ENCODE measurements around the gene MTR.
"Not testable (repeated sequence)": the region's sequence is repeated elsewhere in the genome, so short reads cannot be mapped to it uniquely, and the experiment has no call there.

MTR gene

DNA sequence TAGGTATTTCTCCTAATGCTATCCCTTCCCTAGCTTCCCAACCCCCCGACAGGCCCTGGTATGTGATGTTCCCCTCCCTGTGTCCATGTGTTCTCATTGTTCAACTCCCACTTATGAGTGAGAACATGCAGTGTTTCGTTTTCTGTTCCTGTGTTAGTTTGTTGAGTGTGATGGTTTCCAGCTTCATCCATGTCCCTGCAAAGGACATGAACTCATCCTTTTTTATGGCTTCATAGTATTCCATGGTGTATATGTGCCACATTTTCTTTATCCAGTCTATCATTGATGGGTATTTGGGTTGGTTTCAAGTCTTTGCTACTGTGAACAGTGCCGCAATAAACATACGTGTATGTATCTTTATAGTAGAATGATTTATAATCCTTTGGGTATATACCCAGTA, 61.6 kb downstream of the MTR start:
- not testable (repeated sequence) for H3K27me3 ChIP-seq (ENCODE audit: control insufficient read depth, insufficient read depth, low read length); H3K4me1 ChIP-seq (ENCODE audit: control insufficient read depth, insufficient read depth, low read length); H3K9ac ChIP-seq (ENCODE audit: low read depth, low read length); H3K4me3 ChIP-seq (ENCODE audit: low read depth, low read length); H3K36me3 ChIP-seq (ENCODE audit: control insufficient read depth, insufficient read depth, low read length); H3K9me3 ChIP-seq (ENCODE audit: control insufficient read depth, insufficient read depth, low read length)

DNA sequence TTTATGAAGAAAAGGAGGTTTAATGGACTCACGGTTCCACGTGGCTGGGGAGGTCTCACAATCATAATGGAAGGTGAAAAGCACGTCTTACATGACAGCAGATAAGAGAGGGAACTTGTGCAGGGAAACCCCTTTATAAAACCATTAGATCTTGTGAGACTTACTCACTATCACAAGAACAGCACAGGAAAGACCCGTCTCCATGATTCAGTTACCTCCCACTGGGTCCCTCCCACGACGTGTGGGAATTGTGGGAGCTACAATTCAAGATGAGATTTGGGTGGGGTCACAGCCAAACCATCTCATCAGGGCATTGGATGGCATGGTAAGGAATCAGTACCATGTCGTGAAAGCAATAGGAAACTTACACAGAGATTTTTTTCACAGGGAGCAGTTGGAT, 63.1 kb downstream of the MTR start:
- no peaks in the 10 kb centered on the region for H3K36me3 ChIP-seq (ENCODE audit: control insufficient read depth, insufficient read depth, low read length)
- H3K9me3 ChIP-seq (ENCODE audit: control insufficient read depth, insufficient read depth, low read length): no peaks in the 10 kb centered on the region
- no peaks in the 10 kb centered on the region for H3K4me1 ChIP-seq (ENCODE audit: control insufficient read depth, insufficient read depth, low read length)
- H3K9ac ChIP-seq (ENCODE audit: low read depth, low read length): no peak overlapping the region
- no peak overlapping the region for H3K4me3 ChIP-seq (ENCODE audit: low read depth, low read length)
- no peaks in the 10 kb centered on the region for H3K27me3 ChIP-seq (ENCODE audit: control insufficient read depth, insufficient read depth, low read length)

DNA sequence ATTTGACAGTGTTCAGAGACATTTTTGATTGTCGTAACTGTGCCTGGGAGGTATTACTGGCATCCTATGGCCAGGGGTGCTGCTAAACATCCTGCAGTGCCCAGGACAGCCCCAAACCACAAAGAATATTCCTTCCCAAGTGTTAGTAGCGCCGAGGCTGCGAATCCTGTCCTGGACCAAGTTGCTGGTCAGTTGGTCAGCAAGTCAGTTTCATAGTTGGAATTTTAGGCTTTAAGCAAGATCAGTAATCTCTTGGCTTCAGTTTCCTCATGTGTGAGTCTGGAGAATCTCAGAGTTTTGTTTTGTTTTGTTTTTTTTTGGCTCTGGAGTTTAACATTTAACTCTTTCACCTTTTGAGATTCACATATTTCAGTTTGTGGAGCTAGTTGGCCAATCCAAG, 65.0 kb downstream of the MTR start:
- Histone ChIP-seq H3K36me3 (ENCODE audit: control insufficient read depth, insufficient read depth, low read length) (no peaks in the 10 kb centered on the region), H3K4me3 (ENCODE audit: low read depth, low read length) (no peak overlapping the region), H3K27me3 (ENCODE audit: control insufficient read depth, insufficient read depth, low read length) (no peaks in the 10 kb centered on the region), H3K9me3 (ENCODE audit: control insufficient read depth, insufficient read depth, low read length) (no peaks in the 10 kb centered on the region), H3K9ac (ENCODE audit: low read depth, low read length) (no peak overlapping the region), H3K4me1 (ENCODE audit: control insufficient read depth, insufficient read depth, low read length) (no peaks in the 10 kb centered on the region)

DNA sequence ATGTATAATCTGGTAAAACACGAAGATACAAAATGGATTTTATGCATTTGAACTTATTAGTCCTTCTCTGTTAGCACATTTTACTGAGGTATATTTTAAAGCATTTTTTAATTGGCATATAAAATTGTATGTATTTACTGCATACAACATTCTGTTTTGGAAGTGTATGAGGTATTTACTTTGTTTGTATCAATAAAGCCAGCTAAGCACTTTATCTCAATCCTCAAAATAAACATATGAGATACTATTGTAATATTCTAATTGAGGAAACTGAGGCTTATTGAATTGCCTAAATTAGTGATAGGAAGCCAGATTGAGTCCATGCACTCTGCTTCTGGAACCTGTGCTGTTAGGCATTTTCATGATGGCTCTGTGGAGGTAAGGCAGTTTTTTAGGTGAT, 65.6 kb downstream of the MTR start:
- no peak overlapping the region for H3K9ac ChIP-seq (ENCODE audit: low read depth, low read length)
- H3K4me1 ChIP-seq (ENCODE audit: control insufficient read depth, insufficient read depth, low read length): no peaks in the 10 kb centered on the region
- no peaks in the 10 kb centered on the region for H3K9me3 ChIP-seq (ENCODE audit: control insufficient read depth, insufficient read depth, low read length)
- no peak overlapping the region for H3K4me3 ChIP-seq (ENCODE audit: low read depth, low read length)
- H3K27me3 ChIP-seq (ENCODE audit: control insufficient read depth, insufficient read depth, low read length): no peaks in the 10 kb centered on the region
- H3K36me3 ChIP-seq (ENCODE audit: control insufficient read depth, insufficient read depth, low read length): no peaks in the 10 kb centered on the region

DNA sequence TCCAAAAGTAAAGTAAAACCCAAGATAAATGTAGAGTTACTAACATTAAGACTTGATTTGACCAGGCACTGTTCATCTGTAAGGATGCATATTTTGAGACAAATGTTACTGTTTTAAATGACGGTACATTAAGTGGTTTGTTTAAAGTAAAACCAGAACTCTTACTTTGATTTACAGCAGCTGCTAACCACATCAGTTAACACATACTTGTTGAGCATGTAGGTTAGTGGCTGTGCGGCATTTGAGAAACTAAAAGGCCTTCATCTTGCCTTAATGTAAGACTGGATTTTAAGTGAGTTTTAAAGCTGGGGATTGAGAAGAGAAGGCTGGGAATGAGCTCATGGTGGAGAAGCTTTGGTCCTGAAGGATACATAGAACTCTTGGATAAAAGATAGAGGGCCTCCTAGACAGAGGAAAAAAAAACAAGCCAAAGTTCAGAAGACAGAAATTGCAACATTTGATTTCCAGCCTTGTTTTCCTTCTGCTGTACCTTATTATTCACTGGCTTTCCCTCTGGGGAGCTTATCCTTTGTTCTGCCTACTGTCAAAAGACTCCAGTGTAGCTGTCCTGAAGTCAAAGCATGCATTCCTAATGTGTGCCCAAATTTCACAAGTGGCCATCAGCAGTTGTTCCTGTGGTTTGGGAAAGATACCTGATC, 66.6 kb downstream of the MTR start:
- Histone ChIP-seq H3K27me3 (ENCODE audit: control insufficient read depth, insufficient read depth, low read length) (no peaks in the 10 kb centered on the region), H3K9me3 (ENCODE audit: control insufficient read depth, insufficient read depth, low read length) (no peaks in the 10 kb centered on the region), H3K4me1 (ENCODE audit: control insufficient read depth, insufficient read depth, low read length) (no peaks in the 10 kb centered on the region), H3K36me3 (ENCODE audit: control insufficient read depth, insufficient read depth, low read length) (no peaks in the 10 kb centered on the region), H3K4me3 (ENCODE audit: low read depth, low read length) (no peak overlapping the region), H3K9ac (ENCODE audit: low read depth, low read length) (no peak overlapping the region)

DNA sequence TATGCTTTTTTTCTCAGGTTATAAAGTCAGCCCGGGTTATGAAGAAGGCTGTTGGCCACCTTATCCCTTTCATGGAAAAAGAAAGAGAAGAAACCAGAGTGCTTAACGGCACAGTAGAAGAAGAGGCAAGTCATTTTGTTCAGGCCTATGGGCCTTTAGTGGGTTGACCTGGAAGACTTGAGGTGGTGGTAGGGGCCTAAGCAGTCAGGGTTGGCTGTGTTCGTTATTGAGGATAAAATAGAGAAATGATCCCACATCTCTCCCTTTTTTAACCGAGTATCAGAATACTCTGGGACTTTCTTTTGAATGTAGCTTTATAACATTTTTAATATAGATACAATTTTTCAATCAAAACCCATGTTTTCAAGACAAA, 67.1 kb downstream of the MTR start:
- no peaks in the 10 kb centered on the region for H3K27me3 ChIP-seq (ENCODE audit: control insufficient read depth, insufficient read depth, low read length)
- no peaks in the 10 kb centered on the region for H3K4me1 ChIP-seq (ENCODE audit: control insufficient read depth, insufficient read depth, low read length)
- no peak overlapping the region for H3K9ac ChIP-seq (ENCODE audit: low read depth, low read length)
- no peaks in the 10 kb centered on the region for H3K36me3 ChIP-seq (ENCODE audit: control insufficient read depth, insufficient read depth, low read length)
- H3K4me3 ChIP-seq (ENCODE audit: low read depth, low read length): no peak overlapping the region
- H3K9me3 ChIP-seq (ENCODE audit: control insufficient read depth, insufficient read depth, low read length): no peaks in the 10 kb centered on the region

DNA sequence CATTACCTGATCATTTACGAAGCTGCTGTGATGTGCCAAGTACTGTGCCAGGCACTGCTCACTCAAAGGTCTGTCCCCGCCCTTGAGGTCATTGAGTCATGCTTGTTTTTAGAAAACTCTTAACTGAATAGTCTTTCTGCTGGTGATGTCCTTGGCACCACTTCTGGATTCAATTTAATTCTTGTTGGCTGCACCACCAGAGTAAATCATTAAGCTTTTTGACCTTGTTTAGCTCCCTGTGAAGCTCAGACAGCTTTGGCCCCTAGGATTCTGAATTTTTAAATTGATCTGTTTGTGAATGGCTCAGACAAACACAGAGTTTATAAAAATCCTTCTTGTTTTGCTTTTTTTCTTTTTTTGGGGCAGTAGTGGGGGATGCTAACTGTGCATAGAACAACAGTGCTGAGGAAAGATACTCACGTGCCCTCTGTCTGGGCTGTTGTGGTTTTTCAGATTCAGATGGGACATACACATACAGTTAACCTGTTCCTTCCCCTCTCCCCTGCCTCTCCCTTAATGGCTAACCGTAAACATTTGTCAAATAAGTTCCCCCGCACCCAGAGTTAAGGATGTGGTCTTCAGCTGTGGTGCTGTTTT, 67.6 kb downstream of the MTR start:
- no peak overlapping the region for H3K9ac ChIP-seq (ENCODE audit: low read depth, low read length)
- no peak overlapping the region for H3K4me3 ChIP-seq (ENCODE audit: low read depth, low read length)
- no peaks in the 10 kb centered on the region for H3K27me3 ChIP-seq (ENCODE audit: control insufficient read depth, insufficient read depth, low read length)
- no peaks in the 10 kb centered on the region for H3K9me3 ChIP-seq (ENCODE audit: control insufficient read depth, insufficient read depth, low read length)
- no peaks in the 10 kb centered on the region for H3K4me1 ChIP-seq (ENCODE audit: control insufficient read depth, insufficient read depth, low read length)
- H3K36me3 ChIP-seq (ENCODE audit: control insufficient read depth, insufficient read depth, low read length): no peaks in the 10 kb centered on the region

DNA sequence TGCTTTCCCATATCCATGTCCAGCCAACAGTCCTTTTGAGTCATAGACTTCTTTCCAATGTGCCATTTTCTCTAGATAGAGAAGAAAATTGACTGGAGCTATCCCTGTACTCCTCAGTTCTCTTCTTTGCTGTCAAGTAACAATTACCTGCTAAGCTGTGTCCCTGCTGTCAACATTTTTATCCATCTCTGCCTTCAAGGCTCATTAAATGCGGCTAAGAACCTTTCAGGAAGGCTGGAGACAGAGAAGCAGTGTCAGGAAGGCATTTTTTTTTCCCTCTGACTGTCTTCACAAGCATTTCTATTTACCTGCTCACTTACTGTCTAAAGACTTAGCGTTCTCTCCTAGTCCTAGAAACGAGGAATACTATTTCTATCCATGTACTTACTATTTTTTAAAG, 69.1 kb downstream of the MTR start:
- no peak overlapping the region for H3K9ac ChIP-seq (ENCODE audit: low read depth, low read length)
- no peaks in the 10 kb centered on the region for H3K36me3 ChIP-seq (ENCODE audit: control insufficient read depth, insufficient read depth, low read length)
- no peaks in the 10 kb centered on the region for H3K4me1 ChIP-seq (ENCODE audit: control insufficient read depth, insufficient read depth, low read length)
- no peaks in the 10 kb centered on the region for H3K9me3 ChIP-seq (ENCODE audit: control insufficient read depth, insufficient read depth, low read length)
- no peaks in the 10 kb centered on the region for H3K27me3 ChIP-seq (ENCODE audit: control insufficient read depth, insufficient read depth, low read length)
- H3K4me3 ChIP-seq (ENCODE audit: low read depth, low read length): no peak overlapping the region

DNA sequence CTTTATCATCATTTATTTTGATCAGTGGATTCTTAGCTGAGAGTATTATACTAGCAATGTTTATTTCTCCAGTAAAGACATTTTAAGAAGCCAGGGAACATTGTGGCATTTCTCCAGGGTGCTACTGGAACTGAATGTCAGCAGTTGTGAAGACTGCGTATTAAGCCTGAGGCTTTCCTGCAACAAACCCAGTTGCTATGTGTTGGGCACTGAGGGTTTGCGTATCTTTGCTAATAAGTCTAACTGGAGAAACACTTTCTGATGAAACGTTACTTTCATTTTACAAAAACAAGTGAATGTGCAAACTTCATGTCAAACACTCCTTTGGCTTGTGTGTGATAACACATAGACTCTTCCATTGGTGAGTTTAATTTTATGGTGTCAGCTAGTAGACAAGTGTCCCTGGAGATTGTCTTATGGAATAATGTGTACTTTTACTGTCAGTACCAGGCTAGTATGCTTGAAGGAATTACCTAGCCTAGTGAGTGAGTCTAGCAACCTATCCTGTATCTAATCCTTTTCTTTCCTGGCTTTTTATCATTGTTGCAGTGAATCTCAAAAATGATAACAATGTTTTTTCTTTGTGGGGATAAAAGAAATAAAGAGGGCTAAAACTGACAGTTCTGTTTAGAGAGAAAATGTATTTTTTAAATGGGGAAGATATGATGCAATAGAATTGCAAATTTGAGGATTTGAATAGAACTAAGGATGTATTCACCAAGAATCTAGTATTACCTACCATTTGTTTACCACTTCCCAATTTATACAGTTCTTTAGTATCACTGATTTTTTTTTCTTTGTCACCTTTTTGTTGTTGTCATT, 70.1 kb downstream of the MTR start:
- H3K27me3 ChIP-seq (ENCODE audit: control insufficient read depth, insufficient read depth, low read length): no peaks in the 10 kb centered on the region
- no peak overlapping the region for H3K9ac ChIP-seq (ENCODE audit: low read depth, low read length)
- no peaks in the 10 kb centered on the region for H3K9me3 ChIP-seq (ENCODE audit: control insufficient read depth, insufficient read depth, low read length)
- H3K4me1 ChIP-seq (ENCODE audit: control insufficient read depth, insufficient read depth, low read length): no peaks in the 10 kb centered on the region
- H3K36me3 ChIP-seq (ENCODE audit: control insufficient read depth, insufficient read depth, low read length): no peaks in the 10 kb centered on the region
- H3K4me3 ChIP-seq (ENCODE audit: low read depth, low read length): no peak overlapping the region

DNA sequence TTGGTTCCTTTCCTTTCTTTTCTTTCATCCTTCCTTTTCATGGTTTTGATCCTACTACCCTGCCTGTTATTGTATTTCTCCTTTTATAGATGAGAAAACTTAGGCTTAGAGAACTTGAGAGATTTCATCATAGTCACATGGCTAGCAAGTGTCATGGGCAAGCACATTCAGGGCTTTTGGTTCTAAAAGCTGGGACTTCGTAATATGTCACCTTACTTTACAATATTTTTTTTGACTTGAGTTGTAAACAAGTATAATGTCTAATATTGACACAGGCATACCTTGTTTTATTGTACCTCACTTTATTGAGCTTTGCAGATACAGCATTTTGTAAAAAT, 70.7 kb downstream of the MTR start:
- no peaks in the 10 kb centered on the region for H3K36me3 ChIP-seq (ENCODE audit: control insufficient read depth, insufficient read depth, low read length)
- H3K27me3 ChIP-seq (ENCODE audit: control insufficient read depth, insufficient read depth, low read length): no peaks in the 10 kb centered on the region
- no peak overlapping the region for H3K4me3 ChIP-seq (ENCODE audit: low read depth, low read length)
- H3K9ac ChIP-seq (ENCODE audit: low read depth, low read length): no peak overlapping the region
- no peaks in the 10 kb centered on the region for H3K9me3 ChIP-seq (ENCODE audit: control insufficient read depth, insufficient read depth, low read length)
- no peaks in the 10 kb centered on the region for H3K4me1 ChIP-seq (ENCODE audit: control insufficient read depth, insufficient read depth, low read length)

DNA sequence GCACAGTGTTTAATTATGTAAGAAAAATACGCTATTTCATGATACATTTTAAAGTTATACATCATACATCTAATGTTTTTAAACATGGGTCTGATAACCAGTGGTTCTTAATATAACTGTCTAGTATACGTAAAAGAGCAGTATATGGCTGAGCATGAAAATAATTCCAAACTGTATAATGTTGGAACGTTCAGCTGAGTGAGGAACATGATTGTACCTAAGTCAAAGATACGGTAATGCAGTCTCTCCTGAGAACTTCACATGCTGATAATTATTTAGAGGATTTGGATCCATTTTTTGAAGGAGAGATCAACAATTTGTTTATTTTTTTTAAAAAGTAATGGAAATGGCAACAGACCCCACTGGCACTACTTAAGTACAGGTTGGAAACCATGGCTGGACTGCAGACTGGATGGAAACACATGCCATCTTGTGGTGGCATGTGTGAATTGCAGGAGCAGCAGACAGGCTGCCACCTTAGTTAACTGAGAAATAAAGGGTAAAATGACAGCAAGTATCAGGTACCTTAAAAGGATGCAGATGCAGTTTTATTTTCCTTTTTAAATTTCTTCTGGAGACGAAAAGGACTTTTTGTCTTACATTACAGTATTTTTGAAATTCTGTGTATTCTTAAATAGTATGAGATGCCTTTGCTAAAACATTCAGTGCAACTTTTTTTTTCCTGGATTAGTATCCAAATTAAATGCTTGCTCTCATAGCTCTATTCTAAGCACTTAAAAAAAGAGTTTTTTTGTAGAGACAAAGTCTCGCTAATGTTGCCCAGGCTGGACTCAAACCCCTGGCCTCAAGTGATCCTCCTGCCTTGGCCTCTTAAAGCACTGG, 73.8 kb downstream of the MTR start:
- Histone ChIP-seq H3K27me3 (ENCODE audit: control insufficient read depth, insufficient read depth, low read length) (no peaks in the 10 kb centered on the region), H3K9ac (ENCODE audit: low read depth, low read length) (no peak overlapping the region), H3K9me3 (ENCODE audit: control insufficient read depth, insufficient read depth, low read length) (no peaks in the 10 kb centered on the region), H3K36me3 (ENCODE audit: control insufficient read depth, insufficient read depth, low read length) (no peaks in the 10 kb centered on the region), H3K4me3 (ENCODE audit: low read depth, low read length) (no peak overlapping the region), H3K4me1 (ENCODE audit: control insufficient read depth, insufficient read depth, low read length) (no peaks in the 10 kb centered on the region)

Measured in iPS-15b (cell line).